SK-N-SH treated with all-trans-retinoic acid at 6 μM for 48 hours (cell line): ENCODE data around the gene PRRT1.

Experiments used
- ARNTL ChIP-seq: fragments of 450-650 bp; formaldehyde crosslinking; IDR thresholded peaks from 2 replicates; pipeline ENCODE4 v1.5.0; 2020; ENCODE audit warnings: low read depth, mild to moderate bottlenecking, moderate library complexity, borderline replicate concordance
- BACH2 ChIP-seq: fragments of 250-450 bp; sonication (Bioruptor Pico); IDR thresholded peaks from 2 replicates; pipeline ENCODE4 v1.9.0; 2021; ENCODE audit warnings: mild to moderate bottlenecking, borderline replicate concordance
- CSDC2 ChIP-seq: fragments of 250-450 bp; sonication (Bioruptor Pico); IDR thresholded peaks from 2 replicates; pipeline ENCODE4 v1.5.0; 2020; ENCODE audit warnings: mild to moderate bottlenecking, moderate library complexity
- RARB ChIP-seq: fragments of 250-450 bp; sonication (Bioruptor Pico); IDR thresholded peaks from 2 replicates; pipeline ENCODE4 v1.8.0; 2021; ENCODE audit warnings: mild to moderate bottlenecking, moderate library complexity
- ZC3H10 ChIP-seq: fragments of 250-450 bp; sonication (Bioruptor Pico); IDR thresholded peaks from 2 replicates; pipeline ENCODE4 v1.5.1; 2021; ENCODE audit warnings: mild to moderate bottlenecking, moderate library complexity
- ZFP3 ChIP-seq: fragments of 250-450 bp; sonication (Bioruptor Pico); IDR thresholded peaks from 2 replicates; pipeline ENCODE4 v1.5.0; 2020; ENCODE audit warnings: mild to moderate bottlenecking, moderate library complexity
- ZFP30 ChIP-seq: fragments of 450-650 bp; formaldehyde crosslinking; IDR thresholded peaks from 2 replicates; pipeline ENCODE4 v1.5.0; 2022; ENCODE audit warnings: mild to moderate bottlenecking, moderate library complexity
- TF ChIP-seq, protein P1 (sequence below): fragments of 250-450 bp; sonication (Bioruptor Pico); IDR thresholded peaks from 2 replicates; pipeline ENCODE4 v1.5.1; 2021; ENCODE audit warnings: mild to moderate bottlenecking, moderate library complexity
- TF ChIP-seq, protein P2 (sequence below): fragments of 250-450 bp; sonication (Bioruptor Pico); IDR thresholded peaks from 2 replicates; pipeline ENCODE4 v1.8.0; 2020; ENCODE audit warnings: mild to moderate bottlenecking, moderate library complexity, borderline replicate concordance
- TF ChIP-seq, protein P3 (sequence below): fragments of 250-450 bp; sonication (Bioruptor Pico); IDR thresholded peaks from 2 replicates; pipeline ENCODE4 v1.5.0; 2020; ENCODE audit warnings: mild to moderate bottlenecking, moderate library complexity

DNA sequence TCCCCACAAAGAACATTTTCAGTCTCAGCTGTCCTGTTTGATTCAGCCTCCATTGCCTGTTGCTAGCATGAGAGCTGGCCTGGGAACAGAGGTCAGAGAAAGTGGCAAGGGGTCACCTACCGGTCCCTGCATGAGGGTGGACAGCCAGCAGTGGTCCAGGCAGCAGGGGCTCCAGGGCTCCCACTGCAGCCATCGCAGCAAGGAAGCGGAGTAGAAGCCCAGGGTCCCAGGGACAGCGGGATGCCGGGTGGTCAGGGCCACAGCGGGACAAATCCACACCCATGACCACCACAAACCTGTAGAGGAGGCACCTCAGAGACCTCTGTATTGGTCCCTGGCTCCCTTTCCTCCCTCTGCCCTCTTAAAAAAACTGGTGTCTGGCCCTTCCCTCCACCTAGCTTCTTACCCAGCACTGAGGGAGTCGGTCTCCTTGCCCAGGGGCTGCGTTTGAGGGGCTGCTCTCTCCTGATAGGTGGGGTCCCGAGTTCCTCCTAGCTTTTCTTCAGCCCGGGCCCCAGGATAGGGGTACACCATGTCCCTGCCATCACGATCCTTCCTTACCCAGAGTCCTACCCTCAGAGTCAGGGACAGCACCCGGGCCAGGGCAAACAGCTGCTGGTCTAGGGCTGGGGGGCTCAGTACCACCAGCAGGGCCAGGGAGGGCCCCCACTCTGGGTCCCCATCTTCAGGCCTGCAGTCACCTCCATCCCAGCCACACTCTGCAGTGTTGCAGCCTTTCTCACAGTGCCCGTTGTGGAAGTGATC is 49.2 kb upstream of the PRRT1 start:
- no peak for TF ChIP-seq BACH2 (CRISPR knock-in tag)
- no peak for TF ChIP-seq ZC3H10 (CRISPR knock-in tag)
- no peak for TF ChIP-seq ZFP30 (CRISPR knock-in tag)
- no peak for TF ChIP-seq CSDC2 (CRISPR knock-in tag)
- TF ChIP-seq, protein P1, sequence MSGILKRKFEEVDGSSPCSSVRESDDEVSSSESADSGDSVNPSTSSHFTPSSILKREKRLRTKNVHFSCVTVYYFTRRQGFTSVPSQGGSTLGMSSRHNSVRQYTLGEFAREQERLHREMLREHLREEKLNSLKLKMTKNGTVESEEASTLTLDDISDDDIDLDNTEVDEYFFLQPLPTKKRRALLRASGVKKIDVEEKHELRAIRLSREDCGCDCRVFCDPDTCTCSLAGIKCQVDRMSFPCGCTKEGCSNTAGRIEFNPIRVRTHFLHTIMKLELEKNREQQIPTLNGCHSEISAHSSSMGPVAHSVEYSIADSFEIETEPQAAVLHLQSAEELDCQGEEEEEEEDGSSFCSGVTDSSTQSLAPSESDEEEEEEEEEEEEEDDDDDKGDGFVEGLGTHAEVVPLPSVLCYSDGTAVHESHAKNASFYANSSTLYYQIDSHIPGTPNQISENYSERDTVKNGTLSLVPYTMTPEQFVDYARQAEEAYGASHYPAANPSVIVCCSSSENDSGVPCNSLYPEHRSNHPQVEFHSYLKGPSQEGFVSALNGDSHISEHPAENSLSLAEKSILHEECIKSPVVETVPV (CRISPR knock-in tag): no peak
- TF ChIP-seq, protein P2, sequence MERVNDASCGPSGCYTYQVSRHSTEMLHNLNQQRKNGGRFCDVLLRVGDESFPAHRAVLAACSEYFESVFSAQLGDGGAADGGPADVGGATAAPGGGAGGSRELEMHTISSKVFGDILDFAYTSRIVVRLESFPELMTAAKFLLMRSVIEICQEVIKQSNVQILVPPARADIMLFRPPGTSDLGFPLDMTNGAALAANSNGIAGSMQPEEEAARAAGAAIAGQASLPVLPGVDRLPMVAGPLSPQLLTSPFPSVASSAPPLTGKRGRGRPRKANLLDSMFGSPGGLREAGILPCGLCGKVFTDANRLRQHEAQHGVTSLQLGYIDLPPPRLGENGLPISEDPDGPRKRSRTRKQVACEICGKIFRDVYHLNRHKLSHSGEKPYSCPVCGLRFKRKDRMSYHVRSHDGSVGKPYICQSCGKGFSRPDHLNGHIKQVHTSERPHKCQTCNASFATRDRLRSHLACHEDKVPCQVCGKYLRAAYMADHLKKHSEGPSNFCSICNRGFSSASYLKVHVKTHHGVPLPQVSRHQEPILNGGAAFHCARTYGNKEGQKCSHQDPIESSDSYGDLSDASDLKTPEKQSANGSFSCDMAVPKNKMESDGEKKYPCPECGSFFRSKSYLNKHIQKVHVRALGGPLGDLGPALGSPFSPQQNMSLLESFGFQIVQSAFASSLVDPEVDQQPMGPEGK: no peak
- TF ChIP-seq, protein P3, sequence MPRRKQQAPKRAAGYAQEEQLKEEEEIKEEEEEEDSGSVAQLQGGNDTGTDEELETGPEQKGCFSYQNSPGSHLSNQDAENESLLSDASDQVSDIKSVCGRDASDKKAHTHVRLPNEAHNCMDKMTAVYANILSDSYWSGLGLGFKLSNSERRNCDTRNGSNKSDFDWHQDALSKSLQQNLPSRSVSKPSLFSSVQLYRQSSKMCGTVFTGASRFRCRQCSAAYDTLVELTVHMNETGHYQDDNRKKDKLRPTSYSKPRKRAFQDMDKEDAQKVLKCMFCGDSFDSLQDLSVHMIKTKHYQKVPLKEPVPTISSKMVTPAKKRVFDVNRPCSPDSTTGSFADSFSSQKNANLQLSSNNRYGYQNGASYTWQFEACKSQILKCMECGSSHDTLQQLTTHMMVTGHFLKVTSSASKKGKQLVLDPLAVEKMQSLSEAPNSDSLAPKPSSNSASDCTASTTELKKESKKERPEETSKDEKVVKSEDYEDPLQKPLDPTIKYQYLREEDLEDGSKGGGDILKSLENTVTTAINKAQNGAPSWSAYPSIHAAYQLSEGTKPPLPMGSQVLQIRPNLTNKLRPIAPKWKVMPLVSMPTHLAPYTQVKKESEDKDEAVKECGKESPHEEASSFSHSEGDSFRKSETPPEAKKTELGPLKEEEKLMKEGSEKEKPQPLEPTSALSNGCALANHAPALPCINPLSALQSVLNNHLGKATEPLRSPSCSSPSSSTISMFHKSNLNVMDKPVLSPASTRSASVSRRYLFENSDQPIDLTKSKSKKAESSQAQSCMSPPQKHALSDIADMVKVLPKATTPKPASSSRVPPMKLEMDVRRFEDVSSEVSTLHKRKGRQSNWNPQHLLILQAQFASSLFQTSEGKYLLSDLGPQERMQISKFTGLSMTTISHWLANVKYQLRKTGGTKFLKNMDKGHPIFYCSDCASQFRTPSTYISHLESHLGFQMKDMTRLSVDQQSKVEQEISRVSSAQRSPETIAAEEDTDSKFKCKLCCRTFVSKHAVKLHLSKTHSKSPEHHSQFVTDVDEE: no peak
- no peak for TF ChIP-seq ZFP3 (CRISPR knock-in tag)
- TF ChIP-seq RARB (CRISPR knock-in tag): no peak
- TF ChIP-seq ARNTL: no peak
